GM18507 (cell line): ENCODE data around the gene AP3D1.

Source experiments
- DNase-seq: peaks from one replicate; pipeline ENCODE4 v3.0.0; 2011; ENCODE audit warnings: low read depth; ENCODE audit not compliant: insufficient read length; ENCODE audit errors: extremely low spot score
- FAIRE-seq: peaks from 2 replicates; lab custom pipeline; 2011; peaks lifted over from hg19 to GRCh38; lab: Jason Lieb, UNC

The AP3D1 gene

DNA sequence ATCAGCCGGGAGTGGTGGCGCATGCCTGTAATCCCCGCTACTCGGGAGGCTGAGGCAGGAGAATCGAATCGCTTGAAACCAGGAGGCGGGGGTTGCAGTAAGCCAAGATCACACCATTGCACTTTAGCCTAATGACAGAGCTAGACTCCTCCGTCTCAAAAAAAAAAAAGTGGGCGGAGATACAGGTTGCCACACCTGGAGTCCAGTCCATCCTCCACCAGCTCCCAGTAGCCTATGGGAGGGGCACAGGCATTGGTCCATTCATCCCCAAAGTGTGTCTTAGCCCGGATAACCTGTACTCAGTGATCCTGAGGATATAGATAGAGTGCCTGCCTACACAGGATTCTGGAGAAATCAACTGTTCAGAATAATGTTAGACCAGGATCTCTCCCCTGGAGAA, 9.0 kb upstream of the AP3D1 start:
- FAIRE-seq (no peak), DNase-seq (no peak)

DNA sequence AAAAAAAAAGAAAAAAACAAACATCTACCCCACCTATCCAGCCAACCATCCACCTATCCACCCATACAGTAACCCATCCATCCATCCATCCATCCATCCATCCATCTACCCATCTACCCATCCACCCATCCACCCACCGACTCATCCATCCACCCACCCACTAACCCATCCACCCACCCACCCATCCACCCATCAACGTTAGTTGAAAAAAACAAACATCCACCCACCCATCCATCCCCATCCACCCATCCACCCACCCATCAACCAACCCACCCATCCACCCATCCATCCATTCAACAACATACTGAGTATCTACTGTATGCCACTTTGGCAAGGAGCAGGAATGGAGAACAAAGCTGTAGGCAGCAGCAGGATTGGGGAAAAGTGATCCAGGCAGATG, 6.1 kb upstream of the AP3D1 start:
- no peak for DNase-seq
- FAIRE-seq = no peak

DNA sequence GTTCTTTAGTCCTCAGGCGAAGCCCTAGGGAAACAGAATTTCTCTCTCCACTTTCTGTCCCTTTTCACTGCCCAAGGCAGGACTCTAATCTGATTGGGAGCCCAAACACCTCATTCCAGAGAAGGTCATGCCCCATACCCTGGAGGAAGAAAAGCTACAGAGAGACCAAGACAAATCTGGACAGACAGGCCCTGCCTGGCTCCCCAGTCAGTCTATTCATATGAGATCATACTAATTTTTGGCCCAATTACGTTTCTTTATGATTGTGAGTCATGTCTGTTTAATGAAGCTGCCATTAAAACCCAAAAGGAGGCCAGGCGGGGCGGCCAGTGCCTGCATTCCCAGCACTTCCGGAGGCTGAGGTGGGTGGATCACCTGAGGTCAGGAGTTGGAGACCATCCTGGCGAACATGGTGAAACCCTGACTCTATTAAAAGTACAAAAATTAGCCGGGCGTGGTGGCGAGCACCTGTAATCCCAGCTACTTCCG, 3.3 kb upstream of the AP3D1 start:
- FAIRE-seq = no peak
- DNase-seq = no peak

DNA sequence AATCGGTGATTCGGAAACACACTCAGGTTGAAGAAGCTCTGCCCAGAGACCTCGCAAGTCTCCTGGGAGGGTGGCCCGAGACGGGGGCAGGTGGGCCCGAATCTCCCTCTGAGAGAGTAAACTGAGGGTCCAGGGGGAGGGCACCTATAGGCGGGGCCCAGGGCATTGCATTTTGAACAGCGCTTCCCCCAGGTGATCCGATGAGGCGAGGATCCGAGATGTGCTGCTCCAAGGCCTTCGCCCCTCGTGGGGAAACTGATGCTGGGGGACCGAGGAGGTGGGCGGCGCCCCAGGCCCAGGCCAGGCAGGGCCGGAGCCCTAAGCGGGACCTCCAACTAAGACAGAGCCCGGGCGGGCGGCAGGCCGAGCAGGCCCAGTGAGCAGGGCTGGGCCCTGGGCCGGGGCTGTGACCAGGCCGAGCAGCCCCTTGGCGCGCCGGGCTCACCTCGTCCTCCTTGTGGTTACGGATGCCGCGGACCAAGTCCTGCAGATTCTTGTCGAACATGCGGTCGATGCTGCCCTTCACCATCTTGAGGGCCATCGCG, 500 bp downstream of the AP3D1 start:
- FAIRE-seq = no peak
- DNase-seq = no peak

DNA sequence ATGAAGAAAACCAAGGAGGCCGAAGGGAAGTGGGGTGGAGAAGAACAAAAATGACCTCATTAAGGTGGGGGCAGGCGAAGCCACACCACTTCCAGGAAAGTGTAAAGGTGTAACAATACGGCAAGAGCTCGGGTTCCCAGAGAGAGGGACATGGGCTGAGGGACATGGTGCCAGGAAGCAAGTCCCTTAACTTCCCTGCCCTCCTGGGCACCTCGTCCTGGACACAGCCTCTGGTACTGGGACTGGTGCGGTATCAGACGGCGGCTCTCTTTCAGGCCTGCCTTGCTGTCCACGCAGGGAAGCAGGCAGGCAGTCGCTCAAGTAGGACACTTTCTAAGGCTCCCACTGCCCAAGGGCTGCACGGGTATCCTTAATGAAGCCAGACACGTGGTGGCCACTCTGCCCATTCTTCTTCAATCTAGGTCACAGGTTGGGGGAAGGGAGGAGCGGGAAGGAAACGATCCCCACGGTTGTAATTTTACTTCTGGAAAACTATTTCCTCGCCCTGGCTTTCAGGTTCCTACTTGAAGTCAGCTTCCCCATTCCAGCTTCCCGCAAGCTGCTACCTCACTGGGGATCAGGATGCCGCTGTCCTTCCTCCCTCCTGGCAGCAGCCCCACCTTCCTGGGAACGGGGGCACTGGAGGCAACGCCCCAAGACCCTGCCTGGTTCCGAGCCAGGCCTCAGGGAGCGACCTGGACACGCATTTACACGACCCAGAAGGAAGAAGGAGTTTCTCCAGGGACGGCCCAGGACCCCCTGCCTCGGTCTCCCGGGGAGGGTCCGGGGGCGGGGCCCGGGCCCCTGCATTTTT, 1.2 kb downstream of the AP3D1 start:
- FAIRE-seq = no peak
- no peak for DNase-seq

DNA sequence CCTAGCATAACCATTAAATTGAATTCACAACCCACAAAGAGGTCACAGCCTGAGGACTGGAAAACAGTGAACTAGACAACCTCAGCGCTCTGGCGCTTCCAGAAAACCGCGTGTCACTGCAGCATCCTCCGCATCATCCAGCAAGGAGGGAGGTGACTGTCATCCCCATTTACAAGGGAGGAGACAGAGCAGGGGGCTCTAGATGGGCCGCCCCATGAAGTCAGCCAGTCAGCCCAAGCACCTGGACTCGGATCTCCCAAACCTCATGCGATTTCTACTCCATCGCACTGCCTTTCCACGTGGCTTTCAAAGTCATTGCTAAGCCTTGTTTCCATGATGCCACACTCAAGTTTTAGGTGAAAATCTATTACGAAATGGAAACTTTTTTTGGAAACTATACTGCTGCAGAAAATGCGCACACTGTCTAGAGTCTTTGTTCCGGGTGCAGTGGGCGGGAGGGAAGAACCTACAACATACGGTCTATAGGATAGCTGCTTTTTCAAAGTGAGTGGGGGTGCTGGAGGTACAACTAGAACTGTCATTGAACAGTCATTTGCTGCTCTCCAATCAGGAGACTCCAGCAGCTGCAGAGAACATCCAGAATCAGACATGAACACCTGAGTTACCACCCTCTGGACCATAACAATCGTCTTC, 2.8 kb downstream of the AP3D1 start:
- no peak for FAIRE-seq
- DNase-seq = no peak

DNA sequence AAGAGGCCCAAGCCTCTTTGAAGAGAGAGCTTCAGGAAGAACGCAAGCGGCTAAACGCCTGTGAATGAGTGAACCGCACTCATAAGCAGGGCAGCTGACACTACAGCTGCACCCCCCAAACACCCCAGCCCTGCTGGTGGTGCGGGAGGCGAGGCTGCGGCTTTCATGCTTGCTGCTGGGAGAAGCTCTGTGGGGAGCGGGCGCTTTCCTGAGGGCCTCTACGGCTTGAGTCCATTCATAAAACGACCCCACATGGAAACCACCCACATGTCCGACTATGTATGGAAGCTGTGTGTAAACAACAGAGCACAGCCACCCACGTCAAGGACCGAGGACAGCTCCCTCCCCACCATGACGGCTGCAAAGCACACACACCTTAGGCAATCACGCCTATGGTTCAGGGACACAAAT, 5.5 kb downstream of the AP3D1 start:
- FAIRE-seq (no peak), DNase-seq (no peak)

DNA sequence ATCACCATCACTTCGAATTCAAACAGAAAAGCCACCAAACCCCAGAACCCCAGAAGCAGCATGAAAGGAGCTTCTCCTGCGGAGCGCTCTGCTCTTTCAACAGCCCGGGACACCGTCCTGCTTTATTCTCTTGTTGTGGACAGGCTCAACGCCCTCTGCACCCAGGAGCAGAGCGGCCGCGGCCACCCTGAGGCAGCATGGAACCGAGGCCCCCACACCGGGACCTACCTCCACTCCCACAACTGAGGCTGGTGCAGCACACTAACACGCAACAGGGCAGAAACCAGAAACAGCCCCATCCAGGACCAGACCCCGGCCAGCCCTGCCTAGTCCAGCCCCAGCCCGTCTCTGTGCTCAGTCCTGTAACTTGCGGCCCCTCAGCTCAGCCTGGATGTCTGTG, 7.2 kb downstream of the AP3D1 start:
- FAIRE-seq (no peak), DNase-seq (no peak)

DNA sequence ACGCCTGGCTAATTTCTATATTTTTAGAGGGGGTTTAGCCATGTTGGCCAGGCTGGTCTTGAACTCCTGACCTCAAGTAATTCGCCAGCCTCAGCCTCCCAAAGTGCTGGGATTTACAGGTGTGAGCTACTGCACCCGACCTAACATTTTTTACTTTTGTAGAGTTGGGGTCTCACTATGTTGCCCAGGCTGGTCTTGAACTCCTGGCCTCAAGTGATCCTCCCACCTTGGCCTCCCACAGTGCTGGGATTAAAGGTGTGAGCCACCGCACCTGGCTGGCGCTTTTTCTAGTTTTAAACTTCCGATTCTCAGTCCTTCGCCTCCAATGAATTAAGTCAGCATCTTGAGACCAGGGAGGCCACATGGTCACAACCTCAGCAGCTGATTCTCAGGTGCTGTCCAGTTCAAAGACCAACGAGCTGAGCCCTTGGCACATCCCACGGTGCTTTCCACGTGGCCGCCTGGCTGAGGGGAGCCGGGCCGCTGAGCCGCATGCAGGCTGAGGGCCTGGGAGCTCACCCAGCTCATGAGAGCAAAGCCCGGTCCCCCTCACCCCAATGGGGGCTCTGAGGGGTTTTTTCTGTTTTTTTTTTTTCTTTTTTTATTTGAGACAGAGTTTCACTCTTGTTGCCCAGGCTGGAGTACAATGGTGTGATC, 9.1 kb downstream of the AP3D1 start:
- DNase-seq (no peak), FAIRE-seq (no peak)

DNA sequence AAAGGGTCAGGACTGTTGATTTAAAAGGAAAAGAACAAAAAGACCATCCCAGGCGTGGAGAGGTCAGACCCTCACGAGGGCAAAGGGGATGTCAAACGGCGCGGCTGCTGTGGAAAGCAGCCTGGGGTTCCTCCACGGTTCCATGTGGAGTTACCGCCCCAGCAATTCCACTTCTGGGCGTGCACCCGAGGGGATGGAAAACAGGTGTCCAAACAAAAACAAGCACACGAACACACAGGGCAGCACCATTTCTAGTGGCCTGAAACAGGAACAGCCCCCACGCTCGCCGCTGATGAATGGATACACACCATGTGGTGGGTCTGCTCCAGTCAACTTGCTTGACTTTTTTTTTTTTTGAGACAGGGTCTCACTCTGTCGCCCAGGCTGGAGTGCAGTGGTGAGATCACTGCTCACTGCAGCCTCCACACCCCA, 11.2 kb downstream of the AP3D1 start:
- FAIRE-seq = no peak
- no peak for DNase-seq

DNA sequence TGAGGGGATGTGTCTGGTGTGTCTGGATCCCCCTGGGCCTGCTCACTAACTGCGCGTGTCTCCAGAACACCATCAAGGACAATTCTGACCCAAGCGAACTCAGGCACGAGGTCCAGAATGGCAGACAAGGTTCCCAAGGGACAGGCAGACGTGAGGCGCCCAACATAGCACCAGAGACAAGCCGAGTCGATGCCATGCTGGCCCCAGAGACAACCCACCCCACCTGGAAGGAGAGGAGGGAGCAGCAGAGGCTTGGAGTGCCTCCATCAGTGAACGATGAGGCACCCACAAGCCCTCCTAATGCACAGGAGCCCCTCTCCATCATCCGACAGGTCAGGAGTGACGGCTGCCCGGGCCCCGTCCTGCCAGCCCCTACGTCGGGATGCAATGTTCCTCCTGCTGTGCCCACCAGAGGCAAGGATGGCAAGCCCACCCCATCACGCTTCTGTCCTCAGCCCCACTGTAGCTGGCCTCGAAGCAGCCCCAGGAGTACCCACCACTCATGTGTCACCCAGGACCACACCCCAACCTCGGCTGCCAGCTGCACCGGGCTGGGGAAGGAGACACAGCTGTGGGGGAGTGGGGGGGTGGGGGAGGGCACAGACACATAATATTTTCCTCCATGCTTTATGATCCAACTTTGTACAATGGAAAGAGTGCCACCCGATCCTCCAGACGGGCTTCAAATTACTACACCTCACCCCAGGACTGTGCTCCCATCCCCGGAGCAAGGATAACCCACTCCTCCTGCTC, 11.8 kb downstream of the AP3D1 start:
- FAIRE-seq = no peak
- no peak for DNase-seq

DNA sequence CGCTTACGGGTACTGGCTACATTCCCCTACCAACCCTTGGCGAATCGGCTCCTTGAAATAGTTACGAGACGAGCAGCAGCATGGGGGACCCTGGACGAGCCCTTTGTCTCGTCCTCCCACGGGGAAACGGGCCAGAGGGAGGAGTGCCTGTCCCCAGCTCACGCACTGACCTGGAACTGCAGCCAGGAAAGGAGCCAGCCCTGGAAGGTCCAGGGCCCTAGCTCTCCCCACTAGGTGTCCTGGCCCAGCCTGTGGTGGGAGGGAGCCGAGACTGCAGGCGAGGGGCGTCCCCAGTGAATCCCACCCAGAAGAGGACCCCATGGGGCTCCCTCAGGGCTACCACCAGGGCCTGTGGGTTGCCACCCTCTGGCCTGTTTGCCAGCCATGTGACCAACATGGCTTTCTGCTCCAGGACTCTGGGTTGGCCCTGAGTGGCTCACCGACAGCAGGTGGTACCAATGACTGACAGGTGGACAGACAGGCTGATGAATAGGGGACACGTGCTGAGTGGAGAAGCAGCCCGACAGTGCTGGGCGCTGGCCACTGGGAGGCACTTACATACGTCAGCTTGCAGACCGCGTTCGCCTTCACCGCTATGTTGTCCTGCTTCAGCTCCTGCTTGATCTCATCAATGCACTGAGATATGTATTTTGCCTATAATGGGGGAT, 13.2 kb downstream of the AP3D1 start:
- FAIRE-seq (no peak), DNase-seq (no peak)

DNA sequence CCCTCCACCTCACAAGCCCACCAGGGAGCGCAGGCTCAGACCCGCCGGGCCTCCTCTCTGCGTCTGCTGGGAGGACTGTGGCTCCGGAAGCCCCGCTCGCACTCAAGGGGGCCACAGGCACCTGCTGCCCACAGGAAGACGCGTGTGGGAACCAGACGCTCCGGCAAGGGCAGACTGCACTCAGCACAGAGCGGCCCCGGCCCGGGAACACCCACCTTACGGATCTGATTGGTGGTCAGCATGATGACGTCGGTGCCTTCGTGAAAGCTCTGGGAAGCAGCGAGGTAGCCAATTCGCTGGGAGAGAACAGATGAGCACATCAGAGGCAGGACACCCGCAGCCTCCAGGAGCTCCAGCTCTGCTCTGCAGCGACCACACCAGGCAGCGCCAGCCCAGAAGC, 14.6 kb downstream of the AP3D1 start:
- no peak for DNase-seq
- no peak for FAIRE-seq

DNA sequence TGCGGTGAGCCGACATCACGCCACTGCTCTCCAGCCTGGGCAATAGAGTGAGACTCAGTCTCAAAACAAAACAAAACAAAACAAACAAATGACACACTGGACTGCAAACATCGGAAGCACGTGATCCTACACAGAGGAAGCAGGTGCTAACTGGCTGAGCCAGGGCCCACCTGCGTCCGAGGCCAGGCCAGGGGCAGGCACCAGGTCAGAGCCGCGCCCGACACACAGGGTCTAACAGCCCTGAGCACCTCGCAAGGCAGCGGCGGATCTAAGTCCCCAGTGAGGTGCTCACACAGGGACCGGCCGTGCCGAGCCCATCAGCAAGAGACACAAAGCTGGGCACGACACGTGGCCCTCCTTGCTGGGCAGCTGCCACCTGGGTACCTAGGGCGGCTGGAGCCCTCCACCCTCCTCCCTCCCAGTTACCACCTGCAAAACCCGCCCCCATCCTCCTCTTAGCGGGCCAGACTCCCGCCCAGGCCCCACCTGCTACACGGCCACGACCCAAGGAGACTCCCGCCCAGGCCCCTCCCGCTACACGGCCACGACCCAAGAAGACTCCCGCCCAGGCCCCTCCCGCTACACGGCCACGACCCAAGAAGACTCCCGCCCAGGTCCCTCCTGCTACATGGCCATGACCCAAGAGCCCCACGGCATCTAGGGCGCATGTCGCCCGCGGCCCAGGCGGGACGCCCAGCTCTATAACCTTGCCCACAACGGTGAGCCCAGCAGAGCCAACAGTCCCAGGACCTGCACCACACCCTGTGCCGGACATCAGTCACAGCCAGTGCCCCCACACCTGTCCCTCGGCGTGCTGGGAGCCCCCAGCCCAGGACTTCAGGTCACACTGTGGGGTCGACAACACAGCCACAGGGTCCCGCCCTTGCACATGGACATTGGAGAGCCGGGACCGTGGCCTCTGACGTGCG, 15.6 kb downstream of the AP3D1 start:
- no peak for DNase-seq
- FAIRE-seq = no peak

DNA sequence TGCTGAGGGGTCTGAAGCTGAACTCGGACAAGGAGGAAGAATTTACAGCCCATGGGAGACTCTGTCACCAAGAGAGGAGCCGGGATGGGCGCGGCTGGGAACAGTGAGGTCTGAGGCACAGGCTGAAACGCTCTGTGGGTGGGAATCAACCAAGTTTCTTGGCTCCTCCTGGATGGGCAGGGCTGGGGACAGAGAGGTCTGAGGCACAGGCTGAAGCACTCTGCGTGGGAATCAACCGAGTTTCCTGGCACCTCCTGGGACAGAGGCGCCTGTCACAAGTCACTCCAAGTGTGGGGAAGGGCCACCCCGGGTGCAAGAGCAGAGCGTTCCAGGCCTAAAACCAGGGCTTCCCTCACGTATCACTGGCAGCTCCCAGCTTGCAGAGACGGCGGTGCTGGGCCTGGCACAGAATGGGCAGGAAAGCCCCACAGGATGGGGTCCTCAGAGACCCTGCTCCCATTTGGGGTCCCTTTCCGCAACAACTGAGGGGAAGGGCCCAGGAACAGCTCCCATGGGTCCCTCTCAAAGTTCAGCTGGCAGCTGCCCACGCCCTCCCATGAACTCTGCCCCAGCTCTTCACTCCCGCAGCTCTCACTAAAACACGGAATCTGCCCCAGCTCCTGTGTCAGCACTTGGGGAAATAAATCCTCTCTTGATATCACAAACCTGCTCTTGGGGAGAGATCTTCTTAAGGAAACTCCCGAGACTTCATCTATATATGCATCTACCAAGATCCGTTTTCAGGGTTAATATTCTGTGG, 18.5 kb downstream of the AP3D1 start:
- DNase-seq = no peak
- FAIRE-seq = no peak

DNA sequence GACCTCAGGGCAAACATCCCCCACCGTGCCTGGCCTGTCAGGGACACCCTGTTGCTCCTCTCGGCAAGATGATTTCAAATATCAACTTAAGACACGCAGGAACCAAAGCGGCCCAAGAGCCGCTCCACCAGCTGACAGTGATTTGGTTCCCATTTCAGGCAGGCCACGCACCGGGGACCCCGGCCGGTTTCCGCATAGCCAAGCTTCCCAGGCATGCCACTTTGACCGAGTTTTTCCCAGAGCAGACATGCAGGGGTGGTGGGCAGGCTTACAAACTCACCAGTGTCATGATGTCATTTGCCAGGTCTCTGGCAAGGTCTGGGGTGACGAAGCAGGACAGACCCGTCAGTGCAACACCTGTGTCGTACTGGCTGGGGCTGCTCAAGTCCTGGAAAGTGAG, 19.2 kb downstream of the AP3D1 start:
- no peak for DNase-seq
- no peak for FAIRE-seq
